ENCODE measurements around the gene CCDC74B. TPM values are rescaled to one million over a fixed set of nuclear protein-coding genes. Genes with fewer than 3 reads are reported as not detected.
"Not testable (repeated sequence)": the region's sequence is repeated elsewhere in the genome, so short reads cannot be mapped to it uniquely, and the experiment has no call there.

Gene CCDC74B
- total RNA-seq, 1 donor from 2014 or later: 1.0 TPM

- no peak for DNase-seq
Observed at GRCh38 chr2:130150181-130151144, 5.6 kb upstream of the CCDC74B start.

GRCh38 chr2:130148515-130148914 lies 3.6 kb upstream of the CCDC74B start:
- DNase-seq: not testable (repeated sequence)

GRCh38 chr2:130143266-130144039 lies 1.5 kb downstream of the CCDC74B start:
- DNase-seq: not testable (repeated sequence)

- not testable (repeated sequence) for DNase-seq
Observed at GRCh38 chr2:130142396-130143265, 2.3 kb downstream of the CCDC74B start.

GRCh38 chr2:130141645-130142370 lies 3.1 kb downstream of the CCDC74B start:
- DNase-seq: not testable (repeated sequence)

GRCh38 chr2:130141002-130141401 lies 3.9 kb downstream of the CCDC74B start:
- DNase-seq: not testable (repeated sequence)

GRCh38 chr2:130140516-130140915 lies 4.4 kb downstream of the CCDC74B start:
- DNase-seq: not testable (repeated sequence)

- DNase-seq: not testable (repeated sequence)
Observed at GRCh38 chr2:130139331-130140280, 5.3 kb downstream of the CCDC74B start.

- DNase-seq: not testable (repeated sequence)
Observed at GRCh38 chr2:130138841-130139251, 6.1 kb downstream of the CCDC74B start.

GRCh38 chr2:130138326-130138725 lies 6.6 kb downstream of the CCDC74B start:
- not testable (repeated sequence) for DNase-seq

GRCh38 chr2:130137118-130137517 lies 7.8 kb downstream of the CCDC74B start:
- not testable (repeated sequence) for DNase-seq

- DNase-seq: not testable (repeated sequence)
Observed at GRCh38 chr2:130136546-130136945, 8.4 kb downstream of the CCDC74B start.

- DNase-seq: no peak
Observed at GRCh38 chr2:130135692-130136541, 9.0 kb downstream of the CCDC74B start.

- DNase-seq: not testable (repeated sequence)
Observed at GRCh38 chr2:130129120-130129829, 15.6 kb downstream of the CCDC74B start, which contains the start of gene POTEF. Gene POTEF, minus strand, starts transcription at chr2:130129222. Its CDS starts 8,707 bp downstream, at chr2:130120515.

- not testable (repeated sequence) for DNase-seq
Observed at GRCh38 chr2:130128464-130128863, 16.4 kb downstream of the CCDC74B start.

- not testable (repeated sequence) for DNase-seq
Observed at GRCh38 chr2:130127726-130128125, 17.2 kb downstream of the CCDC74B start.

- not testable (repeated sequence) for DNase-seq
Observed at GRCh38 chr2:130120924-130121323, 24.0 kb downstream of the CCDC74B start.
